IPS DF 6.9 (cell line): ENCODE results near the gene CMTM2.

ENCODE experiments used
- DNase-seq: peaks from one replicate; pipeline ENCODE4 v3.0.0-alpha.2; 2013; ENCODE audit warnings: low read depth, low spot score
- H3K27ac ChIP-seq: one replicate; pipeline ENCODE4 v1.5.1; 2013; ENCODE audit warnings: low read length, control low read depth
- H3K27me3 ChIP-seq: 2 replicates; pipeline ENCODE4 v1.6.1; 2013; ENCODE audit warnings: mild to moderate bottlenecking, low read length; ENCODE audit not compliant: control insufficient read depth, insufficient read depth
- H3K36me3 ChIP-seq: 2 replicates; pipeline ENCODE4 v1.6.1; 2013; ENCODE audit warnings: low read length; ENCODE audit not compliant: control insufficient read depth, insufficient read depth
- H3K4me1 ChIP-seq: 2 replicates; pipeline ENCODE4 v1.6.1; 2013; ENCODE audit warnings: low read length; ENCODE audit not compliant: control insufficient read depth, insufficient read depth
- H3K4me3 ChIP-seq: 2 replicates; pipeline ENCODE4 v1.5.1; 2013; ENCODE audit warnings: mild to moderate bottlenecking, low read length
- H3K9me3 ChIP-seq: 2 replicates; pipeline ENCODE4 v1.6.1; 2013; ENCODE audit warnings: low read length, inconsistent platforms; ENCODE audit not compliant: control insufficient read depth, insufficient read depth
- WGBS: extraction: QIAGEN DNeasy Blood & Tissue Kit; methylation state at CpG from one replicate; pipeline ENCODE4 v1.1.7; 2013; ENCODE audit warnings: mixed read lengths, missing lambda C conversion rate; ENCODE audit not compliant: insufficient read length, insufficient coverage; 5-methylcytosine and 5-hydroxymethylcytosine counted together

Gene CMTM2

GRCh38 chr16:66635406-66635805, 56.1 kb downstream of the CMTM2 start:
- WGBS = no CpG with 5 or more reads among the region's 6 CpGs
- Histone ChIP-seq H3K27me3 (no peaks in the 10 kb centered on the region), H3K36me3 (peaks cover 2% of the 10 kb centered on the region; the same call in 1 of the 2 replicates), H3K4me1 (no peaks in the 10 kb centered on the region), H3K9me3 (no peaks in the 10 kb centered on the region), H3K4me3 (no peak overlapping the region), H3K27ac (no peak overlapping the region)
- DNase-seq = no peak

- no CpG with 5 or more reads among the region's 5 CpGs for WGBS
- Histone ChIP-seq H3K4me1 (no peaks in the 10 kb centered on the region), H3K9me3 (no peaks in the 10 kb centered on the region), H3K27me3 (no peaks in the 10 kb centered on the region), H3K27ac (no peak overlapping the region), H3K4me3 (no peak overlapping the region), H3K36me3 (peaks cover 2% of the 10 kb centered on the region; the same call in 1 of the 2 replicates)
- no peak for DNase-seq
These were observed 56.9 kb downstream of the CMTM2 start for GRCh38 chr16:66636199-66636598.

- Histone ChIP-seq H3K4me1 (no peaks in the 10 kb centered on the region), H3K9me3 (no peaks in the 10 kb centered on the region), H3K27ac (no peak overlapping the region), H3K4me3 (no peak overlapping the region), H3K36me3 (peaks cover 2% of the 10 kb centered on the region; the same call in 1 of the 2 replicates), H3K27me3 (no peaks in the 10 kb centered on the region)
- DNase-seq = no peak
- WGBS = no CpG with 5 or more reads among the region's 3 CpGs
These were observed 58.5 kb downstream of the CMTM2 start for GRCh38 chr16:66637806-66638205.
